ENCODE data around the gene PKN3.

- TF ChIP-seq CTCF (IDR thresholded peaks at IDR 0.05) (no peak), EZH2 (IDR thresholded peaks at IDR 0.05; ENCODE audit: borderline replicate concordance, insufficient read depth, low read depth, low read length, poor library complexity, severe bottlenecking) (no peak)
Measured at GRCh38 chr9:128685636-128686489, 16.4 kb upstream of the PKN3 start.
